MCF 10A (cell line): ENCODE data around the gene HOGA1. TPM values are rescaled to one million over a fixed set of nuclear protein-coding genes. Genes with fewer than 3 reads are reported as not detected.

Source experiments
- BruUV-seq: library from RNA; stranded (reverse); fragments of 400-500 nt; replicated peaks from 2 replicates; lab custom pipeline; 2021; lab: Mats Ljungman, UMichigan
- CTCF ChIA-PET: fragments of 300-600 bp; sonication (Branson Sonifier 250); formaldehyde crosslinking; extraction: SDS; loops from one replicate; lab custom pipeline; 2021; ENCODE audit warnings: antibody characterized with exemption, inconsistent platforms; lab: Yijun Ruan, JAX
- POLR2A ChIA-PET: fragments of 300-600, 350-650 bp; sonication (Branson Sonifier 250); formaldehyde crosslinking; extraction: SDS; loops from one replicate; lab custom pipeline; 2020; ENCODE audit warnings: antibody characterized with exemption, inconsistent platforms; lab: Yijun Ruan, JAX
- DNase-seq: peaks from one replicate; pipeline ENCODE4 v3.0.0-alpha.2; 2018; ENCODE audit not compliant: unreplicated experiment
- H3K27ac Mint-ChIP-seq: one replicate; pipeline ENCODE4 v1.8.0; 2022; ENCODE audit warnings: mild to moderate bottlenecking, low read depth, mixed read lengths; ENCODE audit not compliant: unreplicated experiment
- H3K27me3 Mint-ChIP-seq: one replicate; pipeline ENCODE4 v1.8.0; 2022; ENCODE audit warnings: mixed read lengths; ENCODE audit not compliant: insufficient read depth, unreplicated experiment
- H3K36me3 Mint-ChIP-seq: one replicate; pipeline ENCODE4 v1.8.0; 2022; ENCODE audit warnings: mild to moderate bottlenecking, moderate library complexity, mixed read lengths; ENCODE audit not compliant: insufficient read depth, unreplicated experiment
- H3K4me1 Mint-ChIP-seq: one replicate; pipeline ENCODE4 v1.8.0; 2022; ENCODE audit warnings: mixed read lengths; ENCODE audit not compliant: insufficient read depth, unreplicated experiment
- H3K4me3 Mint-ChIP-seq: one replicate; pipeline ENCODE4 v1.8.0; 2022; ENCODE audit warnings: mild to moderate bottlenecking, moderate library complexity, mixed read lengths; ENCODE audit not compliant: unreplicated experiment
- H3K9me3 Mint-ChIP-seq: one replicate; pipeline ENCODE4 v1.8.0; 2022; ENCODE audit warnings: mixed read lengths; ENCODE audit not compliant: unreplicated experiment
- intact Hi-C: fragments of 100-400 bp; cut with micrococcal nuclease; formaldehyde crosslinking; loops from 2 replicates; pipeline ENCODE4 v1.14.1; 2022
- total RNA-seq: library from RNA; stranded (reverse); gene quantifications from 2 replicates; pipeline ENCODE4 v1.2.3, GENCODE V29; 2022
- TF ChIP-seq, protein P1 (sequence below): fragments of 200-600 bp; IDR thresholded peaks from one replicate; pipeline ENCODE4 v1.8.0; 2022; ENCODE audit warnings: antibody characterized with exemption, mild to moderate bottlenecking; ENCODE audit not compliant: unreplicated experiment

Gene HOGA1
- total RNA-seq, 1 experiment from 2014 or later = 1.7 TPM

DNA sequence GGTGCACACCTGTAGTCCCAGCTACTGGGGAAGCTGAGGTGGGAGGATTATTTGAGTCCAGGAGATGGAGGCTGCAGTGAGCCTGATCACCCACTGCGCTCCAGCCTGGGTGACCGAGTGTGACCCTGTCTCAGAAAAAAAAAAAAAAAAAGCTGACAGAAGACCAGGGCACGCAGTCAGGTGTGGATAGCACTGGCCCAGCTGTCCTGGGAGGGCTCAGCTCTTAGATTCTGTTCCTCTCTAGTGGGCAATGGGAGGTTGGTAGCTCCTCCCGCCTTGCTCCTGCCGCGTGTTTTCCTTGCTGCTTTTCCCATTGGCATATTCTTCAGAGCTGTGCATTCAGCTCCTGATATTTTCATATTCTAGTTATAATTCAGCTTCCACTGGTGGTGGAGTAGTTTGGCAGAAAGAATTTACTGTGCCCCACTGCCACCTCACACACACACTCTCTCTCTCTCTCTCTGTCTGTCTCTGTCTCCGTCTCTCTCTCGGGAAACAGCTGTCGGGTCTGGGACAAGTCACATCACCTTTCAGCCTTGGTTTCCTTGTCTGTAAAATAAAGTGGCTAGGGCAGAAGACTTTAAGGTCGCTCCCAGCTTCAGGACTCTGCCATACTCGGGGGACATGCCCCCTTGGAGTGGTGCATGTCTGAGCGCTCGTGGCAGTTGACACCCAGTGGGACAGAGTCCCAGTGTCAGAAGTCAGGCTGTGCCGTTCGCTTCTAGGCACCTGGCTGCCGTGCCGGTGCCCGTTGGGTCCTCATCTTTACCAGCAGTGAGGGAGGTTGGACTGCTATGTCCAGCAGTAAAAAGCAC, 37.5 kb upstream of the HOGA1 start:
- H3K27me3 Mint-ChIP-seq = no peaks in the 10 kb centered on the region
- H3K27ac Mint-ChIP-seq = no peak overlapping the region
- no peaks in the 10 kb centered on the region for H3K36me3 Mint-ChIP-seq
- DNase-seq = no peak
- intact Hi-C loops = no loop called here
- peaks cover 45% of the 10 kb centered on the region for H3K4me1 Mint-ChIP-seq
- POLR2A ChIA-PET = interaction anchor here (0.7 to 2.0 kb wide), 4 partner anchors 47 to 145 kb away, joined by 3 to 5 read pairs (median 3); partner anchors contain the start of gene RRP12
- TF ChIP-seq, protein P1, sequence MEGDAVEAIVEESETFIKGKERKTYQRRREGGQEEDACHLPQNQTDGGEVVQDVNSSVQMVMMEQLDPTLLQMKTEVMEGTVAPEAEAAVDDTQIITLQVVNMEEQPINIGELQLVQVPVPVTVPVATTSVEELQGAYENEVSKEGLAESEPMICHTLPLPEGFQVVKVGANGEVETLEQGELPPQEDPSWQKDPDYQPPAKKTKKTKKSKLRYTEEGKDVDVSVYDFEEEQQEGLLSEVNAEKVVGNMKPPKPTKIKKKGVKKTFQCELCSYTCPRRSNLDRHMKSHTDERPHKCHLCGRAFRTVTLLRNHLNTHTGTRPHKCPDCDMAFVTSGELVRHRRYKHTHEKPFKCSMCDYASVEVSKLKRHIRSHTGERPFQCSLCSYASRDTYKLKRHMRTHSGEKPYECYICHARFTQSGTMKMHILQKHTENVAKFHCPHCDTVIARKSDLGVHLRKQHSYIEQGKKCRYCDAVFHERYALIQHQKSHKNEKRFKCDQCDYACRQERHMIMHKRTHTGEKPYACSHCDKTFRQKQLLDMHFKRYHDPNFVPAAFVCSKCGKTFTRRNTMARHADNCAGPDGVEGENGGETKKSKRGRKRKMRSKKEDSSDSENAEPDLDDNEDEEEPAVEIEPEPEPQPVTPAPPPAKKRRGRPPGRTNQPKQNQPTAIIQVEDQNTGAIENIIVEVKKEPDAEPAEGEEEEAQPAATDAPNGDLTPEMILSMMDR = no peak
- H3K9me3 Mint-ChIP-seq = no peaks in the 10 kb centered on the region
- BruUV-seq = no TSS peak
- CTCF ChIA-PET = interaction anchor here (0.6 to 1.8 kb wide), 9 partner anchors 8 to 104 kb away, joined by 3 to 12 read pairs (median 4); no protein-coding TSS in a partner anchor
- H3K4me3 Mint-ChIP-seq = no peak overlapping the region

DNA sequence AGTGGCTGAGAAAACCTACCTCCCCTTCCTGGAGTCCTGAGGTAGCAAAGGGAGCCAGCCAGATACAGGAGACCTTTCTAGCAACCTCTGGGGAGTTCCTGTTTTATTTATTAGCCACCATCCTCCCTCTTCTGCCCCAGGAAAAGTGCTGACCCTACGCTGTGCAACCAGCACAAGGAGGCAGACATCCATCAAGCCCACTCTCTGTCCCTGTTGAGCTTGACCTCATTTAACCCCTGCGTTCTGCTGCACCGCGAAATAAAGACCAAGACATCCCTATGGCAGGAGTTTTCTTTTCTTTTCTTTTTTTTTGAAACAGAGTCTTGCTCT, 37.0 kb upstream of the HOGA1 start:
- Mint-ChIP-seq H3K9me3 (no peaks in the 10 kb centered on the region), H3K36me3 (no peaks in the 10 kb centered on the region), H3K4me1 (peaks cover 40% of the 10 kb centered on the region), H3K27ac (no peak overlapping the region), H3K4me3 (no peak overlapping the region), H3K27me3 (no peaks in the 10 kb centered on the region)
- no TSS peak for BruUV-seq
- POLR2A ChIA-PET = interaction anchor here (0.7 kb wide), 1 partner anchor 146 kb away, joined by 3 read pairs; the partner anchor contains the start of gene RRP12
- TF ChIP-seq, protein P1 = no peak
- no peak for DNase-seq
- intact Hi-C loops = no loop called here
- CTCF ChIA-PET = interaction anchor here (0.6 to 1.3 kb wide), 2 partner anchors 39 to 65 kb away, joined by 4 to 5 read pairs; no protein-coding TSS in a partner anchor

DNA sequence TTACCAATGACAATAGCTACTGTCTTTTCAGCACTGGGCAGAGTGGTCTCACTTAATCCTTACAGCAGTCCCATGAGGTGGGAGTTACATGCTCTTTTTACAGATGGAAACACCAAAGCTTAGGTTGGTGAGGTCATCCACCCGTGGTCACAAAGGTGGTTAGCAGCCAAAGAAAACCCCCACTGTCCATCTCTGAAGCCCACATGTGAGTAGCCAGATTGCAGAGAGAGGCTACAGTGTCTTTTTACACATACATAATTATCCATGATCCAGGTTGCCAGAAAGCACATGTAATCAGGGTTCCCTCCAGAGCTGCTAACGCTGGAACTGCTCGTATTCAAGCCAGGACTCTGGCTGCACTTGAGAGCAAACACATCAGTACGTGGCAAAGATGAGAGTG, 36.2 kb upstream of the HOGA1 start:
- no peak for DNase-seq
- intact Hi-C loops = no loop called here
- CTCF ChIA-PET = interaction anchor here (0.6 to 3.0 kb wide), 4 partner anchors 38 to 186 kb away, joined by 3 to 13 read pairs (median 4); partner anchors contain the start of gene UBTD1
- no peaks in the 10 kb centered on the region for H3K36me3 Mint-ChIP-seq
- BruUV-seq = no TSS peak
- H3K27ac Mint-ChIP-seq = no peak overlapping the region
- H3K9me3 Mint-ChIP-seq = no peaks in the 10 kb centered on the region
- TF ChIP-seq, protein P1 = no peak
- H3K27me3 Mint-ChIP-seq = no peaks in the 10 kb centered on the region
- POLR2A ChIA-PET = no interaction called here
- no peak overlapping the region for H3K4me3 Mint-ChIP-seq
- peaks cover 33% of the 10 kb centered on the region for H3K4me1 Mint-ChIP-seq

DNA sequence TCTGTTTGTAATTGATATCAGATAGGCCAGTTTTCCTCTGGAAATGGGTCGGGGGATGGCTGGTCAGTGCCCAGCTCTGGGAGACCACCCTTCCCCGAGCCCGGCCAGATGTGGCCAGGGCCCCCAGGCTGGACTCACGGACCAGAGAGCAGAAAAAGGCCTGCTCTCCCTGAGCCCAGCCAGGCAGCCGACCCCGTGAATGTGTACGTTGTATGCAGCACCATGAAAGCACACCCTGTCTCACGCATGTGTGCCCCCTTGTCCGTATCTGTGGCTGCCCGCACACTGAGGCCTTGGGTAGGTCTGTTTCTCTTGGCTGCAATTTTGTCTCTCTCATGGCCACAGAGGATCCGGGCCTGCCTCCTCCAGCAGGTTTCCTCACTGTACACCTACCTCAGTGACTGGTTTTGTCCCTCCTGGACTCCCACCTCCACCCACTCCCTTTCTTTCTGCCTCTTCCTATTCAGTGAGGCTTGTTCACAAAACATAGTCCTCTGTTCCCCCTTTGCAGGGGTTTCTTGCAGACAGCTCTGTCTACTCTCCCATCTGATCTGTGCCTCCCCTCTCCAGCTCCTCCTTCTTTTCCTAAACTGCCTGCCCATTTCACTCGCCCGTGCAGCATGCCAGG, 35.2 kb upstream of the HOGA1 start:
- Mint-ChIP-seq H3K27ac (peak overlapping the region; percentile 98), H3K4me3 (no peak overlapping the region), H3K27me3 (no peaks in the 10 kb centered on the region), H3K36me3 (no peaks in the 10 kb centered on the region), H3K4me1 (peaks cover 28% of the 10 kb centered on the region), H3K9me3 (no peaks in the 10 kb centered on the region)
- TF ChIP-seq, protein P1 = no peak
- ChIA-PET CTCF (interaction anchor here (0.9 to 3.0 kb wide), 3 partner anchors 50 to 85 kb away, joined by 3 to 13 read pairs (median 8); partner anchors contain the start of gene UBTD1), POLR2A (interaction anchor here (0.6 to 2.2 kb wide), 9 partner anchors 9 to 177 kb away, joined by 3 to 14 read pairs (median 3); partner anchors contain the start of genes HOGA1, PI4K2A and UBTD1)
- intact Hi-C loops = no loop called here
- no TSS peak for BruUV-seq
- DNase-seq = no peak
